IMR-90 (cell line): ENCODE measurements around the gene MIOX. TPM values are rescaled to one million over a fixed set of nuclear protein-coding genes. Genes with fewer than 3 reads are reported as not detected.

Source experiments
- polyA plus RNA-seq, 3 experiments: library from polyadenylated mRNA; depleted of rRNA; stranded (reverse); fragments of >200 nt; gene quantifications; 2 replicates each; pipeline ENCODE4 v1.2.3, GENCODE V29; 2012; ENCODE audit warnings: low replicate concordance in 1 of 3
- total RNA-seq: library from RNA; depleted of rRNA; stranded (reverse); fragments of >200 nt; gene quantifications from 2 replicates; pipeline ENCODE4 v1.2.3, GENCODE V29; 2012
- TF ChIP-seq, protein P1 (sequence below): conservative IDR thresholded peaks from 2 replicates; pipeline ENCODE4 v1.5.1; 2012; ENCODE audit warnings: mild to moderate bottlenecking, low read depth, low read length, improper control_type of control experiment

Gene MIOX
- total and polyA plus RNA-seq, 2 of the 4 experiments (the other 2 are of a cell fraction) = not detected

DNA sequence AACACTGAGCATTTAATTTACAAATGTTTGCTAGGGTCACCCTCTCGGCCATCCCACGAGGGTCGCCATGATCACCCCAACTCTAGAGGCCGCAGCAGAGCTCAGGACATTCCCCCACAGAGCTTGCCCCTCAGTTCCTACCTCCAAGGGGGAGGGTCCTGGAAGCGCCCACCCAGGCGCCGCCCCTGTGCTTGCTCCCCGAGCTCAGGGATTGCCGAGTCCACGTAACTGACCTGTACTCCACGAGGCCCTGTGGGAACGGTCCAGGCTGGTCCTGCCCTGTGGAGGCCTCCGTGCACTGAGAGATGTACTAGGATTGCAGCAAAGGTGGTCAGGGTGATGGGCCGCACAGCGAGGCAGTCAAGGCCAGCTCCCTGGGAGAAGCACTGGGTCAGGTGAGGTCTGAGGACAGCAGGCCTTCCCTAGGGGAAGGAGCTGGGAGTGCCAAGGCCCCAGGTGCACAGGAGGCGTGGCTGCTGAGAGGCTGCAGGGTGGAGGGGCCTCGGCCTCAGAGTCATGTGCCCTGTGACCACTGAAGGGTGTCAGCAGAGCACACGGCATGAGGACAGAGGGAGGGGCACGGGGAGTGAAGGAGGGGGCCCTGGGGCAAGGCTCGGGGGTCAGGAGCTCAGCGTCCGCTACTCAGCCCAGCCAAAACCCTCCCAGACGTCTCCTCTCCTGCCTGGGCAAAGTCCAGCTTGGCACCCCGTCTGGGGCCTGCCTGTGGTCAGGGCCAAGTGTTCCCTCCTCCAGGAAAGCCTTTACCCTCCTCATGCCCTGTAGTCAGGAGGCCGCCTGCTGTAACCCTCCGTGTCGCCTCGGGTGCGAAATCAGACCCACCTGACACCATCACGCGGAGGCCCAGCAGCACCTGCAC, 2.4 kb upstream of the MIOX start (continued):
- TF ChIP-seq, protein P1, sequence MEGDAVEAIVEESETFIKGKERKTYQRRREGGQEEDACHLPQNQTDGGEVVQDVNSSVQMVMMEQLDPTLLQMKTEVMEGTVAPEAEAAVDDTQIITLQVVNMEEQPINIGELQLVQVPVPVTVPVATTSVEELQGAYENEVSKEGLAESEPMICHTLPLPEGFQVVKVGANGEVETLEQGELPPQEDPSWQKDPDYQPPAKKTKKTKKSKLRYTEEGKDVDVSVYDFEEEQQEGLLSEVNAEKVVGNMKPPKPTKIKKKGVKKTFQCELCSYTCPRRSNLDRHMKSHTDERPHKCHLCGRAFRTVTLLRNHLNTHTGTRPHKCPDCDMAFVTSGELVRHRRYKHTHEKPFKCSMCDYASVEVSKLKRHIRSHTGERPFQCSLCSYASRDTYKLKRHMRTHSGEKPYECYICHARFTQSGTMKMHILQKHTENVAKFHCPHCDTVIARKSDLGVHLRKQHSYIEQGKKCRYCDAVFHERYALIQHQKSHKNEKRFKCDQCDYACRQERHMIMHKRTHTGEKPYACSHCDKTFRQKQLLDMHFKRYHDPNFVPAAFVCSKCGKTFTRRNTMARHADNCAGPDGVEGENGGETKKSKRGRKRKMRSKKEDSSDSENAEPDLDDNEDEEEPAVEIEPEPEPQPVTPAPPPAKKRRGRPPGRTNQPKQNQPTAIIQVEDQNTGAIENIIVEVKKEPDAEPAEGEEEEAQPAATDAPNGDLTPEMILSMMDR = no peak
